OCI-LY1 (cell line): ENCODE results near the gene ADORA2A.

Experiments
- H2AFZ ChIP-seq: fragments of 200-600 bp; sonication (generic), shearing (Covaris generic); 2 replicates; pipeline ENCODE4 v1.6.0; 2014; ENCODE audit warnings: antibody characterized with exemption, mild to moderate bottlenecking, low read length
- H3F3A ChIP-seq: fragments of 200-600 bp; sonication (generic), shearing (Covaris generic); 2 replicates; pipeline ENCODE4 v1.6.0; 2014; ENCODE audit warnings: mild to moderate bottlenecking, antibody characterized with exemption, low read length, moderate library complexity; ENCODE audit not compliant: insufficient read depth
- H3K27ac ChIP-seq: fragments of 200-600 bp; sonication (generic); 2 replicates; pipeline ENCODE4 v1.5.1; 2014; ENCODE audit warnings: low read length, mixed run types, mild to moderate bottlenecking, low read depth; ENCODE audit not compliant: poor library complexity, severe bottlenecking
- H3K27me3 ChIP-seq: fragments of 200-600 bp; sonication (generic); 2 replicates; pipeline ENCODE4 v1.6.0; 2014; ENCODE audit warnings: antibody characterized with exemption, mild to moderate bottlenecking, low read length, moderate library complexity; ENCODE audit not compliant: insufficient read depth
- H3K36me3 ChIP-seq: fragments of 200-600 bp; sonication (generic); 2 replicates; pipeline ENCODE4 v1.6.1; 2014; ENCODE audit warnings: mild to moderate bottlenecking, antibody characterized with exemption, low read length, moderate library complexity, mixed read lengths; ENCODE audit not compliant: insufficient read depth
- H3K4me1 ChIP-seq: fragments of 200-600 bp; sonication (generic); 2 replicates; pipeline ENCODE4 v1.5.1; 2014; ENCODE audit warnings: mild to moderate bottlenecking, low read length, moderate library complexity; ENCODE audit not compliant: insufficient read depth, severe bottlenecking
- H3K4me2 ChIP-seq: fragments of 200-600 bp; sonication (generic), shearing (Covaris generic); 2 replicates; pipeline ENCODE4 v1.6.1; 2014; ENCODE audit warnings: low read length
- H3K4me3 ChIP-seq: fragments of 200-600 bp; sonication (generic); 2 replicates; pipeline ENCODE4 v1.5.1; 2014; ENCODE audit warnings: low read length, low read depth, mild to moderate bottlenecking, mixed read lengths; ENCODE audit not compliant: poor library complexity, severe bottlenecking
- H3K79me2 ChIP-seq: fragments of 200-600 bp; shearing (Covaris generic); 2 replicates; pipeline ENCODE4 v1.6.1; 2016; ENCODE audit warnings: mixed run types, low read length, mixed read lengths; ENCODE audit not compliant: insufficient read depth
- H3K9ac ChIP-seq: fragments of 200-600 bp; sonication (generic), shearing (Covaris generic); 2 replicates; pipeline ENCODE4 v1.6.1; 2014; ENCODE audit warnings: mild to moderate bottlenecking, low read length, mixed read lengths
- H3K9me2 ChIP-seq: fragments of 200-600 bp; sonication (generic), shearing (Covaris generic); 2 replicates; pipeline ENCODE4 v1.6.1; 2014; ENCODE audit warnings: low read depth, mild to moderate bottlenecking, low read length, mixed read lengths
- H3K9me3 ChIP-seq: fragments of 200-600 bp; shearing (Covaris generic); 2 replicates; pipeline ENCODE4 v1.6.1; 2014; ENCODE audit warnings: low read length, mixed read lengths
- H4K20me1 ChIP-seq: fragments of 200-600 bp; sonication (generic), shearing (Covaris generic); 2 replicates; pipeline ENCODE4 v1.6.0; 2016; ENCODE audit warnings: mild to moderate bottlenecking, low read length; ENCODE audit not compliant: insufficient read depth
- CTCF ChIP-seq: fragments of 200-600 bp; sonication (generic), shearing (Covaris generic); IDR thresholded peaks from 2 replicates; pipeline ENCODE4 v1.5.1; 2017; ENCODE audit warnings: mild to moderate bottlenecking, antibody characterized with exemption, low read length, moderate library complexity, mixed read lengths
- EZH2 ChIP-seq: fragments of 200-600 bp; sonication (generic), shearing (Covaris generic); IDR thresholded peaks from 2 replicates; pipeline ENCODE4 v1.8.0; 2017; ENCODE audit warnings: borderline replicate concordance, mixed run types, mild to moderate bottlenecking, antibody characterized with exemption, low read length, moderate library complexity, mixed read lengths

The ADORA2A gene

GRCh38 chr22:24442352-24442744 lies 14.9 kb downstream of the ADORA2A start:
- Histone ChIP-seq H3K36me3 (peaks cover 47% of the 10 kb centered on the region; the same call in 1 of the 2 replicates), H3K27ac (no peak overlapping the region), H3K27me3 (no peaks in the 10 kb centered on the region), H3K4me1 (peaks cover 12% of the 10 kb centered on the region), H3K4me3 (no peak overlapping the region), H3K79me2 (no peaks in the 10 kb centered on the region), H3K9me3 (no peaks in the 10 kb centered on the region), H3K9me2 (no peaks in the 10 kb centered on the region), H4K20me1 (no peaks in the 10 kb centered on the region), H3F3A (no peaks in the 10 kb centered on the region), H3K9ac (no peak overlapping the region), H2AFZ (no peak overlapping the region), H3K4me2 (no peak overlapping the region)
- no peak for TF ChIP-seq EZH2
- no peak for TF ChIP-seq CTCF

GRCh38 chr22:24443668-24444067 lies 16.3 kb downstream of the ADORA2A start:
- Histone ChIP-seq H3K79me2 (no peaks in the 10 kb centered on the region), H3K27ac (no peak overlapping the region), H3K4me1 (no peaks in the 10 kb centered on the region), H3K9me3 (no peaks in the 10 kb centered on the region), H2AFZ (no peak overlapping the region), H4K20me1 (no peaks in the 10 kb centered on the region), H3K4me2 (no peak overlapping the region), H3K9ac (no peak overlapping the region), H3F3A (no peaks in the 10 kb centered on the region), H3K4me3 (no peak overlapping the region), H3K36me3 (peaks cover 47% of the 10 kb centered on the region; the same call in 1 of the 2 replicates), H3K9me2 (no peaks in the 10 kb centered on the region), H3K27me3 (no peaks in the 10 kb centered on the region)
- TF ChIP-seq CTCF (no peak), EZH2 (no peak)

GRCh38 chr22:24444251-24444650 lies 16.9 kb downstream of the ADORA2A start:
- H3K79me2 ChIP-seq, result no peaks in the 10 kb centered on the region
- no peak overlapping the region for H3K4me2 ChIP-seq
- no peaks in the 10 kb centered on the region for H4K20me1 ChIP-seq
- no peak overlapping the region for H2AFZ ChIP-seq
- no peaks in the 10 kb centered on the region for H3F3A ChIP-seq
- no peaks in the 10 kb centered on the region for H3K9me3 ChIP-seq
- H3K27me3 ChIP-seq, result no peaks in the 10 kb centered on the region
- TF ChIP-seq EZH2 (no peak), CTCF (no peak)
- H3K27ac ChIP-seq, result no peak overlapping the region
- H3K4me3 ChIP-seq, result no peak overlapping the region
- no peaks in the 10 kb centered on the region for H3K9me2 ChIP-seq
- H3K36me3 ChIP-seq, result peaks cover 46% of the 10 kb centered on the region; the same call in 1 of the 2 replicates
- no peaks in the 10 kb centered on the region for H3K4me1 ChIP-seq
- no peak overlapping the region for H3K9ac ChIP-seq
